ENCODE results near the gene SLC6A2. TPM values are rescaled to one million over a fixed set of nuclear protein-coding genes. Genes with fewer than 3 reads are reported as not detected.
A peak's percentile ranks its signal among the peaks of the same experiment; 100 is the strongest.
"Not testable (repeated sequence)": the region's sequence is repeated elsewhere in the genome, so short reads cannot be mapped to it uniquely, and the experiment has no call there.

The SLC6A2 gene
- polyA plus RNA-seq, 4 donors, result 0.16 to 1.2 (median 0.43) TPM

DNA sequence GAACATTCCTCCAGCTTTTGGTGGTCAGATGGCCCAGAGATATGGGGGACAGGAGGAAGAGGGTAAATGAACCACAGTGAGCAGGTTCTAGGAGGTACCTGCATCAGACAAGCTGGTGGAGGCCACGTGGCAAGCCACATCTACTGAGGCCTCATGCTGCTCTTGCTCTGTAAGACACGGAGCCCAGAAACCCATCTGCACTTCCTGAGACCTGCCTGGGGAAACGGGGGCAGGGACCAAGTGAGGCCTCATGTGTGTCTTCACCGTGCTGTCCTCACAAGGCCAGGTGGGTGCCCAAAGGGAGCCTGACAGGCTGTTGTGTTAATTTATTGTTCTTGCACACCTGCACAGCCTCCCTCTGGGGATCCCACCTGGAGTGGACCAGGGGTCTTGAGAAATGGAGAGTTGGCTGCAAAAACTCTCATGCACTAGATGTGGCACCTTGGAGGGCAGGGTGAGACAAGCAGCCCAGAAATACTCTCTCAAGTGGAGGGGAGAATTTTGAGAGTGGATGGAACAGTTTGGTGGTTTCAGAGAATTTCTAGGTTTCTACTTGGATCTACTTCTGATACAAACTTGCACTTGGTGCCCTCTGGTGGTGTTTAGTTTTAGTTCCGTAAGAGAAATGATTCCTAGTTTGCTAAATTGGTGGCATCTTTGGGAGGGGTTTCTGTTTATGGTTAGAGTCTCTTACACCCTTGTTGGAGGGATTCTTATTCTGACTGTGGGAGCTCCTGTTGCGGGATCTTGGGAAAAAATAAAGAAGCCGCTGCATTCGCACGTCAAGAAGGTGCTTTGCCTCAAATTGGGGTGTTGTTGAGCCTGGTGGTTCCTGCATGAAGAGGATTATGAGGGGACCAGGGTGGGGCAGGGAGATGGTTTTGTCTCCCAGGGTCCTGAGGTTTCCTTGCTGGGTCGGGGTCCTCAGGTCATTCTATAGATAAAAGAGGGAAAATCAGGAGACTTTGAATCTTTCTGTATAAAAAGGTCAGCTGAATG, 47.5 kb downstream of the SLC6A2 start:
- DNase-seq (ENCODE audit: low read depth in 4 of 4, low spot score in 3 of 4), result peak; percentile 7 to 38 (median 18)

DNA sequence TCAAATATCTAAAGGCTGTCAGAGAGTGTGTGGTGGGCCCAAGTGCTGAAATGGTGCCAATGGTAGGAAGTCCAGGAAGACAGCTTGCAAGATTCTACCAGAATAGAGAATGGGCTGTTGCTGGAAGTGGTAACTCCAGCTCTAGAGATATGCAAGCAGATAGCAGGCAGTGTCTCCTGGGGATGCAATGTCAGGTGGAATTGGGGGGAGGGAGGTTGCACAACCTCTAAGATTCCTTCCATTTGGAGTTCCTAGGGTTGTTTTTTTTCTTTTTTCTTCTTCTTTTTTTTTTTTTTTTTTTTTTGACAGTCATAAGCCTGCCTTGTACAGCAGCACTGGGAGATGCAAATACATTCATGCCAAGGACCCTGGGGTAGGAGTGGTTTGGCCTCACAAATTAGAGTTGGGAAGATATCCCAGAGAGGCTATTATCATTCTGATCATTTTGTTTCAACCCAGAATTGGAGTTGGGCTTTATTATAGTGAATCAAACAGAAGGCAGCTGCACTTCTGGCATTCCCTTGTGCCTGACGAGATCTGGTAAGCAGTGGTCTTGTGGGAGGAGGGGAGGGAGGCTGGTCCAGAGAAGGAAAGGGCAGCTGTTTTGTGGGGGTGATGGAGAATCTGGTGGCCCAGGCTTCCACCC, 51.1 kb downstream of the SLC6A2 start:
- DNase-seq (ENCODE audit: low read depth in 4 of 4, low spot score in 3 of 4), result no peak

DNA sequence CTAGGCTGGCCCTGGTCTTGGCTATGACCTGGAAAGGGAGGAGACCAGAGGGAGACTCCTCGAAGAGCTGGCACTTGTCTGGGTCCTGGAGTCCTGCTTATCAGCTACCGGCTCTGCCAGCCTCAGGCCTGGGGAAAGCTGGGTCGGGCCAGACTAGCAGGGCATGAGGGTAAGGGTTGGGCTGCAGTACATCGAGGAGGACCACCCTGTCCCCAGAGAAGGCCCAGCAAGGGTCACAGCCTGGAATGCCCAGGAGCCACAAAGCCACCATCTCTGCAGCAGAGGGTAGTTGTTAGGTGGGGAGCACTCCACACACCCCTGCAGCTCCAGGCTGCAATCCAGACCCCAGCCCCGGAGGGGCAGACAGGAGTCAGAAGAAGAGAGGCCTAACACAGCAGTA, 54.0 kb downstream of the SLC6A2 start:
- DNase-seq (ENCODE audit: low read depth in 4 of 4, low spot score in 3 of 4), result no peak

DNA sequence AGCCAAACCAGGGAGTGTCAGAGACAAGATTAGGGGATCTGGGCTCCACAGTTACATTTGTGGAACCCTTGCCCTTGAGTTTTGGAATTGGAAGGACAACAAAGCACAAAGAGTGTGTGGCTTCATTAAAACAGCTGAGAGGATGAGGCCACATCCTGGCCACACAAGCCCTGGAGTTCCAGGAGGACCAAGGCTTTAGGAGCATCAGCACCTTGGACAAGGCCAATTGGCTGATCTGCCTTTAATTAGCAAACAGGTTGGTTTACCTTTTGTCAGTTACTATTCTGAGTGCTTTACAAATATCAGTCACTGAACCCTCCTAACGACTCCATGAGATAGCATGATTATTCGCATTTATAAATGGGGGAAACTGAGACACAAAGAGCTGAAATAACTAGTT, 54.7 kb downstream of the SLC6A2 start:
- DNase-seq (ENCODE audit: low read depth in 4 of 4, low spot score in 3 of 4), result peak in 2 of 4 donors; percentile 10 to 12

DNA sequence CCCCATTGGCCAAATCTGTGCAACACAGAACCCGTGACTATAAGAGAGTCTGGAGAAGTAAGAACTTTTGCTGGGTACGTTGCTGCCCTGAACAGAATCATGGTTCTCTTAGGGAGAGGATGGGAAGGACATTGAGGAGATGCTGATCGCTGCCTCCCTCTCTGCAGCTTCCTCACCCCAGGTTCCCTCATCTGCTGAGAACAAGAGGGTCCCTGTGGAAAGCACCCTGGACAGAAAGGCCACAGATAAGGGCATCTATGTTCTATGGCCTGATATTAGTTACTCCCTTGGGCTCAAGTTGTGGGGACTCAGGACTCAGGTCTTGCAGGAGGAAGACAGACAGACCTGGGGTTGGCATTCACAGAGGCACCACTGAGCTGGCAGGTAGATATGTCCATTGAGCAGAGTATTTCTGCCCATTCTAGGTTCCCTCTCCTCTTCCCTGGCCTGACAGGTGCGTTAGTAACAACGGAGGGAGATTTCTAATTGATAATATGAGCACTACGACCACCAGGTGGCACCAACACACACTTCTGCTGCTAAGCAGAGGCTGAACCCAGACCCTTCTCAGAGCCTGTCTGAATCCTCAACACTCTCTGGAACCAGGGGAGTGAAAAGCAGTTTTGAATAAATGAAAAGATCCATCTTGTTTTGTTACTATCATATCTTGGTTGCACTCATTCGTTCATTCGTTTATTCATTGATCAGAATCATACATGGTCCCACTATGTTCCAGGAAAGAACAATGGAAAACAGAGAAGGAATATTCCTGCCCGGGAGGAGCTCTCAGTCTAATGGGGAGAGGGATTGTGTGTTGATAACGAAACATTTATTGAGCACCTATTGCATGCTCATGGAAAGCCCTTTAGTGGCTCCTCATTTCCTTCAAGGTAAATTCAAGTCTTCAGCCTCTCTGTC, 56.4 kb downstream of the SLC6A2 start:
- DNase-seq (ENCODE audit: low read depth in 4 of 4, low spot score in 3 of 4), result peak; percentile 27 to 38 (median 34)

DNA sequence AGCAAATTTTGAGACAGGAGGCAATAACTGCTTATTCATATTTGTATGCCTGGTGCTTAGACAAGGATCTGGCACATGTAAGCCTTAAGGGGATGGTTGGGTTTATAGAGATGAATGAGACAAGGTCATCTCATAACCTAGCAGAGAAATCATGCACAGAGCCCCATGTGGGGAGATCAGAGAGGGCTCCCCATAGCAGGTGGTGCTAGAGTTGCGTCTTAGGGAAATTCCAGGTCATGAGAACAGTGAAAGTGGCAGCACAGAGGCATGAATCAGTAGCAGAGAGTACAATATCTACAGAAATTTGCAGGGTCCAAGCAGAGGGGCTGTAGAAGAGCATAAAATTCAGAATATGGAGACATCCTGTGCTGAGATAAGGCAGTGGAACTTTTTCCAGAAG, 57.3 kb downstream of the SLC6A2 start:
- no peak for DNase-seq (ENCODE audit: low read depth in 4 of 4, low spot score in 3 of 4)

DNA sequence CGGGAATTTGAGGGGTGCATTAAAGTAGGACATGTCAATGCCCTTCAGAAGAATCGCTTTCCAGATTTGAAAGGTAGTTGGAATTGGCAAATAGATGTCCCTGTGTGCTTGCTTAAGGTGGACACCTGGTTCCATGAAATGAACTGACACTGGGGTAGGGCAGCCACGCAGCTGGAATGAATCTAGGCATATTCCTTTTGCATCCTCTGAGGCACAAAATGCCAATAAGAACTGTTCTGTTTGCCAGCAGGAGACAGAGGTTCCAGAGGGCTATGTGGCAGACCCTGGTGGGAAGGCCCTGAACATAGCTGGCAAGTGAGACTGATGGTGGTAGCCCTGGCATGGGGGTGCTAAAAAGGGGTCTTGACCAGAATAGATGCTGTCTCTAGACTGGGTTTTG, 61.5 kb downstream of the SLC6A2 start:
- no peak for DNase-seq (ENCODE audit: low read depth in 4 of 4, low spot score in 3 of 4)

DNA sequence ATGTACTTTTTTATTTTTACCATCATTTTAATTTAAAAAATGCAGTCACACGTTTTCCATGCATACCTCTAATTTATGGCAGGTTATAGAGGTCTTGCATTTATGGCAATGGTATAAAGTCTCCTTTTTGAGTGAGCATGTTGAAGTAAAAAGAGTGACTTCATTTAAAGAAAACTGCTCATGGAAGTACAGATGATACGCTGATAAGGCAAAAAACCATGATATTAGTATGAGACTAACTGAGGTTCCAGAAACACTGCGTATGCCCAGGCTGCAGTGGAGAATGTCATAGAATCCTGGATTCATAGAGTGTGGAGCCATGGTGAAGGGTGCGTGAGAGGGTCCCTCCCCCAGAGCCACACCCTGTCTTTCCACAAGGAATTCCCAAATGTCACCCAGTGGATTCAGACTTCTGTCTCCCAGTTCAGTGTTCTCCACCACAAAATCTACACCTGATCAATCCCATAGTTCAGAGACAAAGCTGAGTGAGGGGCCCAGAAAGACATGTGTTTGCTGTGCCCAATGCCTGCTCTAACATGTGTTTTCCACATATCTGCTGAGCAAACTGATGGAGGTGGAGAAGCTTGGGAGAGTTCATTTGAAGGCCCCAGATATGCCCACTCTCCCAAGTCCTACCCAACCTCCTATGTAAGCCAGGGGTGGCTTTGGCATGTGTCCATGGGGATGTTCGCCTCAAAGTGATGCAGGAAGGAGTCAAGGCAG, 69.4 kb downstream of the SLC6A2 start:
- no peak for DNase-seq (ENCODE audit: low read depth in 4 of 4, low spot score in 3 of 4)

DNA sequence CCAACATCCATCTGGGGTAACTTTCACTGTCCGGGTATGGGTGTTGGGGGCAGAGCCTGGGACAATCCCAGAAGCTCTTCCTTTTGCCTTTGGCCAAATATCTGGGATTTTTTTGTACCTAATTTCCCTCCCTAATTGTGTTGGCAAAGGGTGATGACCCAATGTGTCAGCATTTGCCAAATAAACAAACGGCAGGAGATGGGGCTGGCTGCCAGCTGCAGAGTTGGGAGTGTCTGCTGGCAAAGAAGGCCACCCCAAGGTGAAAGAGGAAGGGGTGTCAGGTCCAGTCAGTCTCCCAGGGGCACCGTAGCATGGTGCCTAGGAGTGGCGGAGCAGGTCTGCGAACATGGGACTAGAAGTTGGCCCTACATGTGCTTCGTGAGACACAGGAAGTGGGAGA, 73.0 kb downstream of the SLC6A2 start:
- no peak for DNase-seq (ENCODE audit: low read depth in 4 of 4, low spot score in 3 of 4)

DNA sequence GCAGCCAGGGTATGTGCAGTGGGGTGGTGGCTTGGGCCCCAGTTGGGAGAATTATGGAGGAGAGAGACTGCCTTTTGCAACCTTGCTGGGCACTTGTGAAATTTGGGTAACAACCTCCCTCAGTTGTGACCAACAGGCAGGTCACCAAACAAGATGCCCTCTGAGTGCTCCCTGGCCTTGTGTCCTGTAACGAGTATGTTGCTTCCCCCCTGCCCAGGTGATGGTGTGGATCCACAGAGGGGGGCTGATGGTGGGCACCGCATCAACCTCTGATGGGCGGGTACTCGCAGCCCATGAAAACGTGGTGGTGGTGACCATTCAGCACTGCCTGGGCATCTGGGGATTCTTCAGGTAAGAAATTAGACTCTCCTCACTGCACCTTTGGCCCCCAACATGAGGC, 74.3 kb downstream of the SLC6A2 start:
- DNase-seq (ENCODE audit: low read depth in 4 of 4, low spot score in 3 of 4), result no peak

DNA sequence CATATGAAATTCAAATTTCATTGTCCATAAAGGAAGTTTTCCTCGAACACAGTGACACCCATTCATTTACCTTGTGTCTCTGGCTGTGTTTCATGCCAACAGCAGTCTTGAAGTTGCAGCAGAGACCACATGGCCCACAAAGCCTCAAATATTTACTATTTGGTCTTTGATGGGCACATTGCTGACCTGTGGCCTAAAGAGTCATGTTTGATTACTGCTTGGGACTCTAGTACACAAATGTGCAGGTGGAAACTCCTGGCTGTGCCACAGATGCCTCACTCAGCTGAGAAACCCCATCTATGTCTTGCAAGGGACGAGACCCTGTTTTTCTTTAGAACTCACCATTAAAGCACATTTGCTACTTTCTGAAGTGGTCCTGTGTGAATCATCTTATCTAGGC, 76.7 kb downstream of the SLC6A2 start:
- no peak for DNase-seq (ENCODE audit: low read depth in 4 of 4, low spot score in 3 of 4)

DNA sequence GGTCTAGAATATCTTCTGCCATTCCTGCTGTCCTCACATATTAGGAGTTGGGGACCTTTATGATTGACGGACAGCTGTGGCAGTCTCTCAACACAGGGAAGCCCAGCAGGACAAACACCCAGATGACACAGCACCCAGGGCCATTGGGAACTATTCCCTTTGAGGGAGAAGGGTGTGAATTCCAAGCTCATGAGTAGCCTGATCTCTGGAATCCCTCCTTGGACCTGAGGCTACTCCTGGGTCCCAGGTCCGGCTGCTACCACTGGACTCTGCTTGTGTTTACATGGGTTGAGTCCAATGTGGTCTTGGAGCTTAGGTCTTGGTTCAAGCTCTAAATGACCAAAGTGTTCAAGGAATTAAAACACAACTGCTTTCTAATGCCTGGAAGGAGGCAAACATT, 78.9 kb downstream of the SLC6A2 start:
- no peak for DNase-seq (ENCODE audit: low read depth in 4 of 4, low spot score in 3 of 4)

DNA sequence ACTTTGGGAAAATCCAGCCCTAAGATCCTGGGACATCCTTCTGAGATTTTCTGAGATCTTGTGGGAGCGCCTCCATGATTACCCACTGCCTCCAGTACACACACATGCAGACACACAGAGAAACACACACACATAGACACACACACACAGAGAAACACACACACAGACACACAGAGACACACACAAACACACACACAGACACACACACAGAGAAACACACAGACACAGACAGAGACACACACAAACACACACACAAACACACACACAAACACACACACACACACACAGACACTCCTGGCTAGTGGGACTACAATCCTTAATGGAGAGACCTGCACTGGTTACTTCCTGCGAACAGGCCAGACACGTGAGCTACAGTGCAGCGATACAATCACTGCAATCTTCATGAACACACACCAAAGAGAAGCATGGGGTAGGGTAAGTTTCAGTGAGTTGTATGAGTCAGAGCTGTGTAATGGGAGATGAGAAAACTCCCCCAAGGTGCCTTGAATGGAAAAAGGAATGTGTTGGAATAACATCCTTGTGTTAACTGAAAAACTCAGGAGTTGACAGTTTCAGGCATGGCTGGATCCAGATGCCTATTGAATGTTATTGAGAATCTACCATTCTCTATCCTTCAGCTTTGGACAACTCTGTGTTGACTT, 79.5 kb downstream of the SLC6A2 start:
- no peak for DNase-seq (ENCODE audit: low read depth in 4 of 4, low spot score in 3 of 4)

DNA sequence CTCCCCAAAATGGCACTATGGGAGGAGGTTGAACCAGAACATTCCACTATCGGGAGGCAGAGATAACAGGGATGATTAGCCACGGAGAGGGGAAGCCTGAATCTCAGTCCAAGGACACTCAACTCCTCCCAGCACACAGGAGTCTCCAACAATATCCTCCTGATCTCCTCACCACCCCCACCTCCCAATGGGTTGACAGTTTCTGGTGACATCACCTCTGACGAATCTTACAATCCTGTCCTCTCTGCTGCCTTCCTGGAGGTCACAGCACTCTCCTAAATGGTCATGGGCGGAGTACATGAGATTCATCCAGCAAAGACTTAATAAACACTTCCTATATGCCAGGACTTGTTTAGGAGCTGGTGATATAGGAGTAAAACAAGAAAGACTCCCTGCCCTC, 80.9 kb downstream of the SLC6A2 start:
- no peak for DNase-seq (ENCODE audit: low read depth in 4 of 4, low spot score in 3 of 4)

DNA sequence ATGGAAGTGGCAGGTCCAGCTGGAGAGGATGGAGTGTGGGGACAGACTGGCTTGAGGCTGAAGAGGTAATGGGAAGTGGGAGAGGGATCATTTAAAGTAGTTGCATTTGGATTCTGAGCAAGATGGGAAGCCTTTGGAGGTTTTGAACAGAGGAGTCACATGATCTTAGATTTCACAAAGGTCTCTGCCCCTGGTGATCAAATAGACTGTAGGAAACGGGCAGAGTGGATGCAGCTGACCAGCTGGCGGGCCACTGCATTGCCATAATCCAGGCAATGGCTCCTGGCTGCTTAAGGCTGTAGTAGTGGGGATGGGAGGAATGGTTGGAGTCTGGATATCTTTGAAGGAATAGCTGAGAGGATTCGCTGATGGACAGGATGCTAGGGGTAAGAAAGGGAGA, 81.5 kb downstream of the SLC6A2 start:
- DNase-seq (ENCODE audit: low read depth in 4 of 4, low spot score in 3 of 4), result no peak

DNA sequence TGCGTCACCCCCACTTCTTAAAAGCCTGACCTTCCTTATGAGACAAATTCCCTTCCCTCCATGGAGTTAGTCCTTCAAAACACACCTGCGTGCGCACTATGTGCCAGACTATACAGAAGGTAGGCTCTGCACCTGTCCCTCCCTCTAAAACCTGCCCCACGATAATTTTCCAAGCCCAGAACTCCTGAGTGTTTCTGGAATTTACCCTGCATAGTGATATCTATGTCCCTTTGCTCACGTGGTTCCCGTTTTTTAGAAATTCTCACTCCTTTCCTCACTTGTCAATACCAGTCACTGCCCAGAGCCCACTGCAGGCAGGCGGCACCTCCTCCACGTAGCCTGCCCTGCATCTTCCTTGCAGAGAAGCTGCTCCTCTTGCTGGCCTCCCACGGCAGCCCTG, 82.2 kb downstream of the SLC6A2 start:
- DNase-seq (ENCODE audit: low read depth in 4 of 4, low spot score in 3 of 4), result no peak

DNA sequence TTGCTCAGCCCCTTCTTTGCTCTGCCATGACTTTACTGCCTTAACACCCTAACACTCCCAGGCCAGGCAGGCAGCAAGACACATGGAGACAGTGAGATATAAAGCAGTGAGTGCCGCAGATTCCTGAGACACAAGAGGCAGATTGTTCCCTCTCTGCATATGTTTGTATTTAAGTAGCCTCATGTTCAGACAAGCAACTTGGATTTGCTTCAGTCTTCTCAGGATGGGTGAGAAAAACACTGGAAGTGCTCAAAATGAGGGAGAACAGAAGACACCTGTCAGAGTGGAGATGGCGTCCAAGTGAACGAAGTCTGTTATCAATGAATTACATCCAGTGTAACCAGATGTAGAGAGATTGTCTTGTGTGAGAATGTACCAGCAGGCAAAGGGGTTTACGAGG, 90.3 kb downstream of the SLC6A2 start:
- DNase-seq (ENCODE audit: low read depth in 4 of 4, low spot score in 3 of 4), result no peak

DNA sequence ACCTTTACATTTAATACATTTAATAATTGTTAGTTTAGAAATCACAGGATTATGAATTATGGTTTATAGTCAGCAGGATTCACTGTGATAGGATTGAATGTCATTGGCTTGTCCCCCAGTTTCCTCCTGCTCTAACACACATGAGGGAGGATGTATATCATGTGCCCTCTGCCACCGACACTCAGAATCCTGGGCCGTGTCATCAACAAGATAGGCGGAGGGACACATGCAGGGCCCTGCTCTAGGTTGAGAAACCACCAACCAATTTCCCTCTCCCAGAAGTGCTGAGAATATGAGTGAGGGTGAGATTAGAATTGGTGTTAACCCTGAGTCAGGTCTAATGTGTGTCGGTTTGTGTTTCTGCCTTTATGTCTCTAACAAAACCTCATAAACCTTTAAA, 92.0 kb downstream of the SLC6A2 start:
- no peak for DNase-seq (ENCODE audit: low read depth in 4 of 4, low spot score in 3 of 4)

DNA sequence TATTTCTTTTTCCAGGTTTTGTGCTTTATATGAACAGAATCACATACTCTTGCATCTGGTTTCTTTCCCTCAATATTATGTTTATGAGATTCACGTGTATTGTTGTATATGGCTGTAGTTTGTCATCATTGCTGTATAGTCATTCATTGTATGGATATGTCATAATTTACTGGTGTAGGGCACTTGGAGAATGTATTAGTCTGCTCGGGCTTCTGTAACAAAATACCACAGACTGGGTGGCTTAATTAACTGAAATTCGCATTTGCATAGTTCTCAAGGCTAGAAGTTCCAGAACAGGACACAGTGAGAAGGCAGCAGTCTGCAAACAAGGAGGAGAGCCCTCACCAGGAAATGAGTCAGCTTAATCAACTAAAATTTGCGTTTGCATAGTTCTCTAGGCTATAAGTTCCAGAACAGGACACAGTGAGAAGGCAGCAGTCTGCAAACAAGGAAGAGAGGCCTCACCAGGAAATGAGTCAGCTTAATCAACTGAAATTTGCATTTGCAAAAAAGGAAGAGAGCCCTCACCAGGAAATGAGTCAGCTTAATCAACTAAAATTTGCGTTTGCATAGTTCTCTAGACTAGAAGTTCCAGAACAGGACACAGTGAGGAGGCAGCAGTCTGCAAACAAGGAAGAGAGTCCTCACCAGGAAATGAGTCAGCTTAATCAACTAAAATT, 96.8 kb downstream of the SLC6A2 start:
- not testable (repeated sequence) for DNase-seq (ENCODE audit: low read depth in 4 of 4, low spot score in 3 of 4)
